ENCODE measurements around the gene ZNF169.
"Not testable (repeated sequence)": the region's sequence is repeated elsewhere in the genome, so short reads cannot be mapped to it uniquely, and the experiment has no call there.

ZNF169 gene

GRCh38 chr9:94259077-94259862, at the start of gene ZNF169:
ZNF169 (plus strand) TSS chr9:94259298; CDS start chr9:94278813, 19,515 bp downstream.
- peak; percentile 94 for DNase-seq (ENCODE audit: low spot score)

- DNase-seq (ENCODE audit: low spot score), result no peak
Measured at GRCh38 chr9:94210616-94211603, 48.2 kb upstream of the ZNF169 start.

DNA sequence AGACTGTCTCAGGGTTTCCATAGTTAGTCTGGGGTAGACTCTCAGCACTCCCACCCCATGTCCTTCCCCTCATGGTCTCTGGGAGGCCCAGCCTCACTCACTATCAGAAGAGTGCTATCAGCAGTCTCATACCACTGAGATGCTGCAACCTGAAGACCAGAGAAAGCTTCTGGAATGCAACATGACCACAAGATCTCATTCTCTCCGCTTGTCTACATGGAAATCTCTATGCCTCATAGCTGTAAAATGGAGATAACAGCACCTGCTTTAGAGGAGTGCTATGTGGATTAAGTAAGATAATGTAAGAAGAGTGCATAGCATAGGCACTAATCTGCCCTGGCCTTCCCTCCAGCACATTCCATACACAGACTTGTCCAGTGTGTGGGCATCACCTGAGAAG, 47.0 kb upstream of the ZNF169 start:
- no peak for DNase-seq (ENCODE audit: low spot score)

- no peak for DNase-seq (ENCODE audit: low spot score)
Measured at GRCh38 chr9:94212531-94212930, 46.6 kb upstream of the ZNF169 start.

DNA sequence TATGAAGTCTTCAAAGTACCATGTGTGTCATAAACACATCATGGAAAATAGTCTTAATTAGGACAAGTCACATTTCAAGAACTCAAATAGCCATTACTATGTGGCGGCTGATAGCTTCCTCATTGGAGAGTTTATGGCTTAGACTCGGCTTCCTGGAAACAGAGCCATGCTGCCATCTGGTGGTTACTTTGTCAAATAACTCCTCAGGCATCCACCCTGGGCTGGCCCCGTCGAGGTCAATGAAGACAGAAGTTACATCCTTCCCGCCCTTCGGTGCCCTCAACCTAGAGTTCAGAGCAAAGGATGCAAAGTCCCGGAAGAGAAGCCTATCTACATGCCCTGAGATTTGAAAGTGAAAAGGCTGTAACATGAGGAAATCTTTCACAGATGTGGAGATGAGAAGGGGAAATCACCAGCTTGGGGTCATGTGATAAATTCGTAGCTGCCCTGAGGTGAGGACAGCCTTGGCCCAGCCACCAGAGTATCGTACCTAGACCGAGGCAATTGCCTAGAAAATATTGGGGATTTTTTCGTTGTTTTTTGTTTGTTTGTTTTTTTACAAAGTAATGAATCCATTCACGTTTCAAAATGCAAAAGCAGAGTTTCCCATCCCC, 45.5 kb upstream of the ZNF169 start:
- peak; percentile 72 for DNase-seq (ENCODE audit: low spot score)

DNA sequence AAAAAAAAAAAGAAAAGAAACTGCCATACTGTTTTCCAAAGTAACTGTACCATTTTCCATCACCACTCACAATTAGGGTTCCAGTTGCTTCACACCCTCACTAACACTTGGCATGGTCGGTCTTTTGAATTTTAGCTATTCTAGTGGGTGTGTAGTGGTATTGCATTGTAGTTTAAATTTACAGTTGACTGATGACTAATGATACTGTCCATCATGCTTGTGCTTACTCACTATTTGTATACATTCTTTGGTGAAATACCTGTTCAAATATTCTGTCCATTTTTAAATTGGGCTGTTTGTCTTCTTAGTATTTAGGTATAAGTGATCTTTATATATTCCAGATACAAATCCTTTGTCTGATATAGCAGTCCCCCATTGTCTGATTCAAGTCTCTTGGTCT, 36.2 kb upstream of the ZNF169 start:
- DNase-seq (ENCODE audit: low spot score), result no peak

DNA sequence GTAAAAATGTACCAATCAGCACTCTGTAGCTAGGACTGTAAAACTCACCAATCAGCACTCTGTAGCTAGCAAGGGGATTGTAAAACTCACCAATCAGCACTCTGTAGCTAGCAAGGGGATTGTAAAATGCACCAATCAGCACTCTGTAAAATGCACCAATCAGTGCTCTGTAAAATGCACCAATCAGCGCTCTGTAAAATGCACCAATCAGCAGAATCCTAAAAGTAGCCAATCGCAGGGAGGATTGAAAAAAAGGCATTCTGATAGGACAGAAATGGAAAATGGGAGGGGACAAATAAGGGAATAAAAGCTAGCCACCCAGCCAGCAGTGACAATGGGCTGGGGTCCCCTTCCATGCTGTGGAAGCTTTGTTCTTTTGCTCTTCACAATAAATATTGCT, 33.7 kb upstream of the ZNF169 start:
- DNase-seq (ENCODE audit: low spot score), result not testable (repeated sequence)

DNA sequence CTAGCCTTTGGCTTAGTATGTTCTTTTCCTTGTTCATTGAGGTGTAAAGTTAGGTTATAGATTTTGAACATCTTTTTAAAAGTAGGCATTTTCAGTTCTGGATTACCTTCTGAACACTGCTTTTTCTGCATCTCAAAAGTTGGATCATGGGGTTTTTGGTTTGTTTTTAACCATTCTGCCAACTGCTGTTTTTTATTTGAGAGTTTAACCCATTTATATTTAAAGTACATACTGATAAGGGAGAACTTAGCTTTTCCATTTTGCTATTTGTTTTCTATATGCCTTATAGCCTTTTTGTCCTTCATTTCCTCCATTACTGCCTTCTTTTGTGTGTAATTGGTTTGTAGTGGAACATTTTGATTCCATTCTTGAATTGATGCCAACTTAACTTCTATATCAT, 30.5 kb upstream of the ZNF169 start:
- DNase-seq (ENCODE audit: low spot score), result no peak

DNA sequence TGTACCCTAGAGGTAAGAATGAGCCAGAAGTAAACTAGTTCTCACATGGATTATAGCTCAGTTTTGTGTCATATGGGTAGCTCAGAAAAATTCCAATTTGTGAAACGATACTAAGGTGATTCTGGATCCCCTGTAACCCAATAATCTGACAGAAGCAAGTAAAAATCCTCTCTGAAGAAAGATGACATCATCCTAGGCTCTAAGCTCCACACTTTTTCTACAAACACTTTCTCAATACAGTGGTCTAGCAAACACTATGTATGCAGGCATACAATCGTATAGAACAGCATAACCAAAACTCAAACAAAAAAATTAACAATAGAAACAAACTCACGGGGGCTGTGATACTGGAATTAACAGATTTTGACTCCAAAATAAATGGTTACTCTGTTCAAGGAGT, 26.7 kb upstream of the ZNF169 start:
- no peak for DNase-seq (ENCODE audit: low spot score)

GRCh38 chr9:94241098-94241497, 18.0 kb upstream of the ZNF169 start:
- DNase-seq (ENCODE audit: low spot score), result not testable (repeated sequence)

GRCh38 chr9:94245651-94246050, 13.4 kb upstream of the ZNF169 start:
- no peak for DNase-seq (ENCODE audit: low spot score)

- no peak for DNase-seq (ENCODE audit: low spot score)
Measured at GRCh38 chr9:94250456-94250855, 8.6 kb upstream of the ZNF169 start.

GRCh38 chr9:94256007-94256406, 3.1 kb upstream of the ZNF169 start:
- no peak for DNase-seq (ENCODE audit: low spot score)

GRCh38 chr9:94265626-94266402, 6.7 kb downstream of the ZNF169 start:
- DNase-seq (ENCODE audit: low spot score), result not testable (repeated sequence)

DNA sequence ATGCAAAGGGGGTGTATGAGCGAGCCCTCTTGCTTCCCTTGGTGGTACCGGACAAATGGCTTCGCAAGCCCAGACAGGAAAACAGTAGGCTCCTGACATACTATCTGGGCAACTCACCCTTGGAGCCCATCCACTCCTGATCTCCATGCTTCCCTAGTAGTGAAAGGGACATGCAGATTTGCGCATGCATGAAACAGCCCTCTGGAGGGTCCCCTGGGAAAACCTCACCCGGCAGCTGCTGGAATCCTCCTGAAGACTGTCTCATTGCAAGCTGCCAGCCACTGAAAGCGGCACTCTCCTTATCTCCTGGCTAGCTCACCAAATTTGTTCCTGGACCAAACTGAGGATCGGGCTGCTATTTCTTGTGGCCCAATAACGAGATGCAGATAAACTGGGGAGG, 10.2 kb downstream of the ZNF169 start:
- peak; percentile 17 for DNase-seq (ENCODE audit: low spot score)

- DNase-seq (ENCODE audit: low spot score), result no peak
Measured at GRCh38 chr9:94270009-94270408, 10.9 kb downstream of the ZNF169 start.

- DNase-seq (ENCODE audit: low spot score), result not testable (repeated sequence)
Measured at GRCh38 chr9:94277029-94277428, 17.9 kb downstream of the ZNF169 start.

DNA sequence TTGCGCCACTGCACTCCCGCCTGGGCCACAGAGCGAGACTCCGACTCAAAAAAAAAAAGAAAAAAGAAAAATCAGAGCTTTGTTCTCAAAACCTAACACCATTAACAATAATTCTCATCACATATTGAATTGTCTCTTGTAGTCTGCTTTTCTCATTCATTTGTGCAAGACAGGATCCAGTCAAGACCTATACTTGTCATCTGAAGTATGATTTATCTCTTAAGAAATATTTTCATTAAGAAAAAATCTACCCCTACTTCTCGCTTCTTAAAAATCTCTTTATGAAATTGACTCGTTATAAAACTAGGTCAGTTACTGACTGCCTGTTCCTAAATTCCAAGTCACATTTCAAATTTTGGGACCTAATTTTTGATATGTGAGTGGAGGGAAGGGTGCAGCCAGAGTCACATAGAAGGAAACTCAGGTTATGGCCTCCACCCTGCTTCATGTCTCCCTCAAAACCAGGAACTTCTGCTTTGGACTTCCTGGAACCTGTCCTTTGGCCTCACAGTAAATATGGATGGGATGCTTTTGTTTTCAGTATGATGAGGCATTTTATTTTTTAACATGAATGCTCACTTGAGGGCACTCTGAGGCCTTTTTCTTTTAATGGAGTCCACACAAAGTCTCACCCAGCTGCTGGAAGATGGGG, 18.9 kb downstream of the ZNF169 start:
- DNase-seq (ENCODE audit: low spot score), result no peak

DNA sequence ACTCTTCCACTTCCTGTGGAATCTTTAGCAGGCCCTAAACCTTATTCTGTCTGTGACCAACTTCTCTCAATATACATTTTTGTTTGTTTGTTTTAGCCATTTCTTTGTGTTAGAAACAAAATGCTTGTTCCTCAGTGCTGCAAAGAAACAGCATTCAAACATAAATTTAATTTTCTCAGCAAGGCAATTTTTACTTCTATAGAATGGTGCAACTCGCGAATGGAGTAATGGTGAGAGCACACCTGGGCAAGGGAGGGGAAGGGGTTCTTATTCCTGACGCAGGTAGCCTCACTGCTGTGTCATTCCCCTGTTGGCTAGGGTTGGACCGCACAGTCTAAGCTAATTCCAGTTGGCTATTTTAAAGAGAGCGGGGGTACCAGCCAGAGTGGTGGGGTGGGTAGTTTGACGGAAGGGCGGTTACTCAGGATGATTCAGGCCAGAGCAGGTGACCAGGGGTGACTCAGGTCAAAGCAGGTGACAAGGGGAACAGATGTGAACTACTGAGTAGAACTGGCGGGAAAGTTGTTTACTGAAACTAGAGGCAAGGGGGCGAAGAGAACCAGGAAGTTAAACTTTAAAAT, 21.4 kb downstream of the ZNF169 start:
- DNase-seq (ENCODE audit: low spot score), result no peak

DNA sequence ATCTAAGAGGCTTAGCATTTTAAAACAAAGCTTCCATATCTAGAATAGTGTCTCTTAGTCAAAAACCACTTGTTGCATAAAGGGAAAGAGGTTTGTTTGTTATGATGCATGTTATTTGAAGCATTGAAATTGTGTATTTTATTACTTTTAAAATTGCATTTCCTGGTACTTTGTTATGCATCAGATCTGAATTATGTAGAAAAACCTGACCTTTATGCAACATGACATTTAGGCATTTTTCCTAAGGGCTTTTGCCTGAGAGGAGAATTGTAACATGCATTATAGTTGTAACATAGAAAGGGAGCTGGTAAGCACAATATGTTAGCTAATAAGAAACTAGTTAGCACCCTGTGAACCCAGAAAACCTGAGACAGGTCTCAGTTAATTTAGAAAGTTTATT, 22.0 kb downstream of the ZNF169 start:
- DNase-seq (ENCODE audit: low spot score), result no peak

DNA sequence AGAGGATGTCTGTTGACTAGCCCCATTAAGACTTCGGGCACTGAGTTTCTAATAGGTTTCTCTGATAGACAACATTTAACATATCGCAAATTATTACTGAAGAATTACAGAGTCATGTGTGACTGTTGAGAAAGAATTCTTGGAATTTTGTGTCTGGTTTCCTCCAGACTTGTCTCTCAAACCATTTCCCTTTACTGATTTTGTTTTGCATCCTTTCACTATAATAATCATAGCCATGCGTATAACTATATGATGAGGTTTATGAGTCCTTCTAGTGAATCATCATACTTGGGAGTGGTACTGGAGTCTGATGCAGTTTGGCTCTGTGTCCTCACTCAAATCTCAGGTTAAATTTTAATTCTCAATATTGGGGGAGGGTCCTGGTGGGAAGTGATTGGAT, 27.0 kb downstream of the ZNF169 start:
- no peak for DNase-seq (ENCODE audit: low spot score)
